Fibroblast of skin of left quadriceps (primary cell): ENCODE measurements around the gene PRKACA.
"Not testable (repeated sequence)": the region's sequence is repeated elsewhere in the genome, so short reads cannot be mapped to it uniquely, and the experiment has no call there.

Experiments
- DNase-seq, 2 experiments: peaks; one replicate each; pipeline ENCODE4 v3.0.0-alpha.2; 2013; ENCODE audit warnings: low read depth in 2 of 2

The PRKACA gene

DNA sequence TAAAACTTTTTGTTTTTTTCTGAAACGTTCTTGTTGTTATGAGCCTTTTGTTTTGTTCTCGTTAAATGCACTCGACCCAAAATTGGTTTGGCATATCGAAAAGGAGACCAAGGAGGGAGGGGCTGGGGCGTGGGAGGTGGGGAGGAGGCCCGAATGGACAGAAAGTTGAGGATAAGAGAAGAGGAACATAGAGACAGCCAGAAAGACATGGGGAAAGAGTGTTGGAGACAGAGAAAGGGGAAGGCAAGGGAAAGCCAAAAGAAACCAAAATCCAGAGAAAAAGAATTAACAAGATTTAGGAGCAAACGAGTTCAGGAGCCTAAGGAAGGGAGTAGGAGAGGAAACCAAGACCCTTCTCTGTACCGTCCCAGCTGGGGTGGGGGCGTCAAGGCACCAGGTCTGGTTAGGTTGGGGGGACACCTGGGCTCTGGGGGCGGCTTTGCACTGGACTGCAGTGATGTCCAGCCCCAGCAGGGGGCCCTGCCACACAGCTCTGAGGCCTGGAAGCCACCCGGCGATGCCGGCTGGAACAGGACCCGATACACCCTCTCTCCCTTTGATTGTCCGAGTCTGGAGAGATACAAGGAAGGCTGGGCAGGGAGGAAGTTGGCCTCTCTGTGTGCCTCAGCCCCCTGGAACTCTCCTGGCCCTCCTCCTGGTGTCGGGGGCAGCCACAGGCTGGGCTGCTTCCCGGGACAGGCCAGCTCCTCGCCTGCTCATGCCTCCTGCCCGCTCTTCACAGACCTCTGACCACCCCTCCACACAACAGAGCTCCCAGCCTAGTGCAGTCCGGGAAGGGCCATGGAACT, 30.4 kb upstream of the PRKACA start:
- peak; percentile 17 to 24 for DNase-seq

DNA sequence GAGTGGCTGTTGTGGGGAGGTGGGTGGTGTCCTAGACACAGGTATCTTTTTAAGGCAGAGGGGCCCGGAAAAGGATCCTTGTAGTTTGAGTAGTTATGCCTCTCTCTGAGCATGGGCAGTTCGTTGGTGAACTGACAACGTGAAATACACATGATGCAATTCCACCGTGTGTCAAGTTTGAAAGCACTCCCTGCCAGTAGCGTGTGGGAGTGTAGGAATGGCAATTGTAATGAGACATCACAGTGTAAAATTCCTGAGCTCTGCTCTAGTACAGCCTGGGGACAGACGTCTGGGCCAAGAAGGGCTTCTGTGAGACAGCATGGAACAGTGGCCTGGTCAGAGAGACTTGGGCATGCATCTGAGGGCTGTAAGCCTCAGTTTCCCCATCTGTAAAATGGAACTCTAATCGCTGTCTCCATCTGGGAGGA, 29.2 kb upstream of the PRKACA start:
- peak; percentile 50 to 55 for DNase-seq

DNA sequence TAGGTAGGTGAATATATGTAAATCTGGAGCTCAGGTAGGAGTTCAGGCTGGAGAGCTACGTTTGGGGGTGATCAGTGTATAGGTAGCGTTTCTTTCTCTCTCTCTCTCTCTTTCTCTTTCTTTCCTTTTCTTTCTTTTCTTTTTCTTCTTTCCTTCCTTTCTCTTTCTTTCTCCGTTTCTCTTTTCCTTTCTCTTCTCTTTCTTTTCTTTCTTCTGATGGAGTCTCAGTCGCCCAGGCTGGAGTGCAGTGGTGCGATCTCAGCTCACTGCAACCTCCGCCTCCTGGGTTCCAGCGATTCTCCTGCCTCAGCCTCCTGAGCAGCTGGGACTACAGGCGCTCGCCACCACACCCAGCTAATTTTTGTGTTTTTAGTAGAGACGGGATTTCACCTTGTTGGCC, 28.6 kb upstream of the PRKACA start:
- DNase-seq: not testable (repeated sequence)

DNA sequence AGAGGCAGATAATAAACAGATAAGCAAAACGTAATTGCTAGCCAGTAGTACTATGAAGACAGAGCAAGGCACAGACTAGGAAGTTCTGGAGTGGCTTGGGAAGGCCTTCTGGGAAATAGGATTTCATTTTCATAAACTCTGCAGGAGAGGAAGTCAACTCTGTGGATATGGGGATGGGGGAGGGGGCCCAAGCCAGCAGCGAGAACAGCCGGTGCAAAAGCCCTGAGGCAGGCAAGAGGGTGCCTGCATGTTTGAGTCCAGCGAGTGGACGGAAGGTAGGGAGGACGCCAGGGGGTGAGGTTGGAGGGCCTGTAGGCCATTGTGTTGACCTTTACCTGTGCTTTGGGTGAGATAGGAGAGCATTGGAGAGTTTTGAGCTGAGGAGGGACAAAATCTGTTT, 27.8 kb upstream of the PRKACA start:
- DNase-seq: no peak

DNA sequence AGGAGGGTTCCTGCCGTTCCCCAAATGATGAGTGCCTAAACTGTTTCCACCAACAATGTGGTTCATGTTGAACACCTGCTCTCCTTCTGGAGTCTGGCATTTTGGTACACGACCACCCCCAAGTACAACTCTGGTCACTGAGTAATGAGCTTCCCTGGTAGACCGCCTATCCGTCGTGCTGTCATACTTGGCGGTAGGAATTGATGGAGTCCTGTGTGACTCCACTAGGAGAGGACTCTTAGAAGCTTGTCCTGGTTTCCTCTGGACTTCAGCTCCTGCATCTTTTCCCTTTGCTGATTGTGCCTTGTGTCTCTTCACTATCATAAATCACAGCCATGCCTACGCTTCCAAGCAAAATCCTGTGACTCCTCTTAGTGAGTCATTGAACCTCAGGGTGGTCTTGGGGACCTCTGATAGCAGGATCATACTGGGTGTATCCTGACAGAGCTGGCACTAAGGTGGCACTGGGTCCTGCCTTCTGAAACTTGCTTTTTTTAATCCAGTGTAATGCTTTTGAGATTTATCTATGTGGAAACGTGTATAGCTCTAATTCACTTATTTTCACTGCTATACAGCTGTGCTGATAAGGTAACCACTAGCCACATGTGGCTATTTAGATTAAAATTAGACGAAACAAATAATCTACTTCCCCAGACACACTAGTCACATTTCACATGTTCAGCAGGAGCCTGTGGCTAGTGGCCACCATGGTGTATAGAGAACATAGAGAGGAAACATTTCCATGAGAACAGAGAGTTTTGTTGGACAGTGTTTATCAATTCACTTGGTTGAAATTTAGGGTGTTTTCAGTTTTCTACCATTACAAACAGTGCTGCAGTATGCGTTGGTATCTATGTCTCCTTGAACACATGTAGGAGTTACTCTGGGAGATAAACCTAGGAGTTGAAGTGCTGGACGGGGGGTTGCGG, 25.0 kb upstream of the PRKACA start:
- no peak for DNase-seq

DNA sequence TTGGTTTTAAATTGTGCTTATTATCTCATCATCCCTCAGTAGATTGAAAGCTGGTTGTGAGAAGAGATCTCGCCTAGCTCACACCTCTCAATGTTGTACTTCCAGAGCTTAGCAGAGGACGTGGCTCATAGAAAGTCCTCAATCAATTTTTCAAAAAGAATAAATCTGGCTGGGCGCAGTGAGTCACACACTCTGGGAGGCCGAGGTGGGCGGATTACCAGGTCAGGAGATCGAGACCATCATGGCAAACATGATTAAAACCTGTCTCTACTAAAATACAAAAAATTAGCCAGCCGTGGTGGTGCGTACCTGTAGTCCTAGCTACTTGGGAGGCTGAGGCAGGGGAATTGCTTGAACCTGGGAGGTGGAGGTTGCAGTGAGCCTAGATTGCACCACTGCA, 23.5 kb upstream of the PRKACA start:
- DNase-seq: no peak

DNA sequence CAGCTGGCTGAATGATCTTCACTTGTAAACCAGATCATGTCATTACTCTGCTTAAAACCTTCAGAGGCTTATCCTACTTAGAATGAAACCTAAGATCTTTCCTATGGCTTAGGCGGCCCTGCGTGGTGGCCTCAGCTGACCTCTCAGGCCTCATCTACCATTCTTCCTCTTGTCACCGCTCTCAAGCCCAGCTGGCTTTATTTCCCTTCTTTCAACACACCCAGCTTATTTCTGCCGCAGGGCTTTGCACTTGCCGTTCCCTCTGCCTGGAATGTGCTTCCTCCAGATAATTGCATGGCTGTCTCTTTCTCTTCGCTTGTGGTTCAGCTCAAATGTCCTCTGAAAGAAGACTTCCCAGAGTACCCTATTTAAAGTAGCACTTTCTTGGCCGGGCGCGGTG, 22.4 kb upstream of the PRKACA start:
- no peak for DNase-seq

DNA sequence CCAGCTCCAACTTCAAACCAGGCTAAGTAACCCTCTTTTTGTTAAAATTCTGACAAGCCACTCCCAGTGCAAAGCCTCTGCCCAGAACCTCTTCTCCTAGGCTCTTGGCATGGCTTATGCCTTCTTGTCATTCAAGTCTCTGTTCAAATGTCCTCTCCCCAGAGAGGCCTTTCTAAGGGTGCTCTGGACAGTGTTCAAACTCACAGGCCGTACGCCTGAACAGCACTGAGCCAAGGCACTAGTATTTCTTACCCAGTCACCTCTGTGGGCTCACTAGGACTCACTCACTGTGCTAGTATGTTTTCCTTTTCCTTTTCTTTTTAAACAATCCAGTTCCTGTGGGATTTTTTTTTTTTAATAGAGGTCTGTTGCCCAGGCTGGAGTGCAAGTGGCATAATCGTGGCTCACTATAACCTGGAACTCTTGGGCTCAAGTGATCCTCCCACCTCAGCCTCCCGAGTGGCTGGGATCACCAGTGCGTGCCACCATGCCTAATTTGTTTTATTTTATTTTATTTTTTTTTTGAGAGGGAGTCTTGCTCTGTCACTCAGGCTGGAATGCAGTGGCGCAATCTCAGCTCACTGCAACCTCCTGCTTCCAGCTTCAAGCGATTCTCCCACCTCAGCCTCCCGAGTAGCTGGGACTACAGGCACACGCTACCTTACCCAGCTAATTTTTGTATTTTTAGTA, 21.2 kb upstream of the PRKACA start:
- no peak for DNase-seq

DNA sequence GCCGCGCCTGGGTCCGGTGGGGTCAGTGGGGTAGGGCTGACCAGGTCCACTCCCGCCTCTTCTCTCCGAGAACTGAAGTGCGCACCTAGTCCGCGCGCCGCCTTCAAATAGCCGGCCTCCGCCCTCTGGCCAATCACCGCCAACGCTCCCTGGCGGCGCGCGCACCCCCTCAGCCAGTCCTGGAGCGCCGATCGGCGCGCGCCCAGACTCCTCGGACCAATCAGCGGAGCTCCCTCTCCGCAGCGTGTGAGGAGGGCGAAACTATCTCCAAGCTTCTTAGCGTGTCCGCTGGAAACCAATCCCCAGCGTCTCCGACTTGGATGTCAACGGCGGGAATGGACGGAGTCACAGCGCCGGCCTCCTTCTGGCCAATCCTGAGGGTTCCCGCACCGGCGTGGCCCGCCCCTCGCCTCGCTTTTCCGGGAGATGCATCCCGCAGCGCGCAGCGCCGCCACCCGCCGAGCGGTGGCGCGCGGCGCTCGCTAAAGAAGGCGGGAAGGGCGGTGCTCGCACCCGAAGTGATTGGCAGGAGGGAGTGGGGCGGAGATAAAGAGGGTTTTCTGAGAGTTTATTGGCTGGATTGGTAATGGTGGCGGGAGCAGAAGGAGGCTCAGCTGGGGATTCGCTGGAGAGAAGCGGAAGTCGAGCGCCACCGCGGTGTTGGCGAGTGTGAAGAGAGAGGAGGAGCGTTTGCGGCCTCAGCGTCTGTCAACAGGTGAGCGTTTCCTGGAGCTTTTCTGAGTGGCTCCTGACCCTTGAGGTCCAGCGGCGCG, 19.1 kb upstream of the PRKACA start, which contains the start of gene ASF1B:
Gene ASF1B, minus strand, starts transcription at position 81 of the 773 bp plus-strand sequence. CDS start 133 bp downstream, outside the sequence.
- peak; percentile 100 for DNase-seq

DNA sequence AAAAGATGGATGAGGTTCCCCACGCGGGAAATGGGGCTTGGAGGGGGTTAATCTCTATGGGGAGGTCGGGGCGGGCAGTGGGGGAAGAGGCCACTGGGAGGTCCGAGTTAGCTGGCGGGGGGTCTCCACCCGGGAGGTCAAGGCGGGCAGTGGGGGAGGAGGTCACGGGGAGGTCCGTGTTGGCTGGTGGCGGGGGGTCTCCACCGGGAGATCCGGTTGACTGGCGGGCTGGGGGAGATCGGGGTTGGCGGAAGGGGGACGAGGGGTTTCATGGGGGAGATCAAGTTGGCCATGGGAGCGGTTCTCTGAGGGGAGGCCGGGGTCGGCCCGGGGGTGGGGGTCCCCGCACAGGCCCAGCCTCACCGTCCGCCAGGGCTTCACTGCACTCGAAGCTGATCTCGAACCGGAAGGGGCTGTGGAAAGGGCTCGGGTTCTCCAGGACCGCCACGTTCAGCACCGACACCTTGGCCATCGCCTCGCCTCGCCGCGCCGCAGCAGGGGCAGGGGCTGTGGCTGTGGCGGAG, 18.5 kb upstream of the PRKACA start:
- DNase-seq: no peak

DNA sequence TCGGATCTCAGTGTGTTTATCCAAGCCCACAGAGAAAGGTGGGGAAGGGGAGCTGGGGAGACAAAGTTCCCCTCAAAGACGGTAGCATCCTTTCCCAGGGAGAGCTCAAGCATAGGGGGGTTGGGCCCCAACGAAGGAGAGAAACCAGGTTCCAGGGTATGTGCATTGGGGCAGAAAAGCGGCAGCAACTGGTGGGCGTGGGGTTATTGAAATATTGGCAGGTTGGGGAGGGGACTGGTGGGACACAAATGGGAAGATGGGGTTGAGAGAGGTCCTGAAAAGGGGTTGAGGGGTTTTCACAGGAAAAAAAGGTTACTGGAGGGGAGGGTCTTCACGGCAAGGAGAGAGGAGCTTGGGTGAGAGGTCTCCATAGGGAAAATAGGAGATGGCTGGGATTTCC, 17.8 kb upstream of the PRKACA start:
- no peak for DNase-seq

DNA sequence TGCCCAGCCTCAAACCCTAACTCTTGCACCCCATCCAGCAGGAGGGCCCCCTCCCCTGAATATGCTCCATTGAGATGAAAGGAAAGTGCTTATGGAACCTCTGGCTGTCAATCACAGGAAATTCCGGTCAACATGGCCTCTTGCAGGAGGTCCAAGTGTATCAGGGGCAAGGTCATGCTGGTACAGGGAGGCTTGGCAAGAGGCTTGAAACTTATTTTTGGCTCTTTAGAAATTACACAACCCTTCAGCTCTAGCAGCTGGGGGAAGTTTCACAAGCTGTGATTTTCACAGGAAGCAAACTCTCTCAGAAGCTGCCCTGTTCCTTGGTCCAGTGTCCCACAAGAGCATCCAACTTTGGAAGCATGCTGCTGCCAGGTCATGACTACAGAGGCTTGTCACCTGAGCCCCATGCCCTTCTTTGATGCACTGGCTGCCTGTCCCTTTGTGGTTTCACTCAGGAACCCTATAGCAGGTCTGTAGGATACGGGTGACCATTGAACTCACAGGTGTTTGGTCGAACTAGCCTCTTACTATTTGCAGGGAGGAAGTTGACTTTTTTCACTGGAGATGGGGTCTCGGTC, 10.5 kb upstream of the PRKACA start:
- DNase-seq: no peak

DNA sequence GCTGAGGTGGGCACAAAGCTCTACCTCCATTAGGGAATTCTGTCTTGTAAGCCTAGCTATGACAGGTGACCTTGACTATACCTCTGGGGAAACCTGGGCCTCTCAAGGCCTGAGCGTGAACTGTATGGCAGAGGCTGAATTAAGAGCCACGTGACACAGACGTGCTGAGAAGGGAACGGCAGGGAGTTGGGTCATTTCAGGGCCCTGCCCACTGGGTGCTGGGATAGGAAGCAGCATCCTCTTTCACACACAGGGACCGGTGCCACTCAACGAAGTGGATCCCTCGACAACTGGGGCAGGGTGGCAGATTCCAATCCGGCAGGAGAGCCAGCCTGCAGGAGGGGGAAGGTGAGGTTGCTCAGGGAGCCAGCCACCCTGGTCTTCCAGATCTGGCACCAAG, 9.6 kb upstream of the PRKACA start:
- no peak for DNase-seq

DNA sequence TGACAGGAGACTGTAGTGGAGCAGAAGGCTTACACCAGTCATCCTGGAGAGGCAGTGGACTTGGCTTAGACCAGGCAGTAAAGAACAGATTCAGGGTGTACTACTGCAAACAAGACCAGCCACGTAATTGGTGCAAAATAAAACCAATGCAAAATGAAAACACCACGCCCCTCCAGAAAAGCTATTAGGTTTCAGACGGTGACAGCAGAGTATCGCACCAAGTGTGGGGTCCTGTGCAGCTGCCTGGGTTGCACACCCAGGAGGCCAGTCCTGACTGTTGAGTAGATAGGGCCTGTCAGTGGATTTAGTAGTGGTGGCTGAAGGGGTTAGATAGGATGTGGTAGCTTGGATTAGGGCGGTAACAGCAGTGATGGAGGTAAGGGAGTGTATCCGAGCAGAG, 5.4 kb upstream of the PRKACA start:
- no peak for DNase-seq

DNA sequence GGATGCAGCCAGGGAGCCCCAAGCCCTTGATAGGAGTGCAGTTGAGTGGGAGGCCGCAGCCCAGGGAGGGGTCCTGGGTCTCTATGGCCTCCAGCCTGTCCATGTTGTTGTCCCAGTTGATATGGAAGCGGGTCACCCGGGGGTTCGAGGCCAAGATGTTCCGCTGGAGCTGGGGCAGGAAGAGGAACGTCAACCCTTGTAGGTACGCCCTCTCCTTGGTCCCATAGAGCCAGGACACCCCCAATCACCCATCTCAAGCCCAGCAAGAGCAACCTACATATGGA, 2.9 kb upstream of the PRKACA start:
- DNase-seq: no peak

DNA sequence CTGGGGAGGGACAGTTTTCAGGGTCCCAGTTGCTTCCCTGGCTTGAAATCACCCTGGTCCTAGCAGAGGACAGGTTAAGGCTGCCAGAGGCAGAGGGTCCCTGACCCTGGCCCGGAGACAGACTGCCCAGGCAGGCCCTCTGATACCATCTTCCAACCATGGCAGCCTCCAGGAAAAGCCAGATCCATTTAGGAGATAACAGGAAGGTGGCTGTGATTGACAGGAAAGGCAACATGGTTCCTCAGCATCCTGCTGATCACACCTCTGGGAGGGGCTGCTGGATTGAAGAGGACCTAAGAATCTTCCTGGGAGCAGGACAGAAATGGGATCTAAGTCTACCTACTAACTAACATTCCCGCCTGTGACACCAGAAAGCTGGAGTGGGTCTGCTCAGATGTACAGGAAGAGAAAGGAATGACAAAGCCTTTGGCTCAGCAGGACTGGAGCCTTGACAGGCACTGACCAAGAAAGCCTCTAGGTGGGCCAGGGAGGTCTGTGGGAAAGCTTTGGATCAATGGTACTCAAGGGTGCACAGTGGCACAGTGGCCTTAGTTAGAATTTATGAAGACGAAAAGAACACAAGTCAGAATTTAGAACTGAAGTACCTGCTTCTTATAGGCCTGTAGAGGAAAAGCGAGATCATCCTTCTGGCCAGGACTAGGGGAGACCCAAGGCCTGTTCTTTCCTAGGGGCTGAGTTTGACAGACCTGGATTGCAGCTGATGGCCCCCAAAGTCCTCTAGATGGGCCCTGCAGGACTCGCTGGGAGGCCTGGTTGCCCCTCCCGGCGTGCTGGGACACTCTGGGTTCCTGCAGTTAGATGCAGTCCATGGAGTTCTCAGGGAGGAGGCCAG, 2.3 kb upstream of the PRKACA start:
- DNase-seq: no peak

DNA sequence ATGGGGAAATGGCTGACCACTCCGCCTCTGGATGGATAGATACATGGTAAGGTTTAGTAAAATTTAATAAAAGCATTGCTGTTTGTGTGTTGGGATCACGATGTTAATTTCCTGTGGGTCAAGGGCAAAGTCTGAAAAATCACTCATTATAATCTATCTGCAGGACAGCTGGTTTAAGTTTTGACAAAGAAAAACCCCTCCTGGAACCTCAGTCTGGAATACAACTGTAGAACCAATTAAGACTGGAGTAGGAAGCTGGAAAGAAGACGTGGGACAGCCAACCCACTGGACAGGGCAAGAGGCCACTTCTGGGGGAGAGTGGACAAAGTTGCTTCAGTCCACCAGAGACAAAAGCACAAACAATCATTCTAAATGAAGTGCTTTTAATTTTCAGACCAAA, 1.6 kb upstream of the PRKACA start:
- no peak for DNase-seq

DNA sequence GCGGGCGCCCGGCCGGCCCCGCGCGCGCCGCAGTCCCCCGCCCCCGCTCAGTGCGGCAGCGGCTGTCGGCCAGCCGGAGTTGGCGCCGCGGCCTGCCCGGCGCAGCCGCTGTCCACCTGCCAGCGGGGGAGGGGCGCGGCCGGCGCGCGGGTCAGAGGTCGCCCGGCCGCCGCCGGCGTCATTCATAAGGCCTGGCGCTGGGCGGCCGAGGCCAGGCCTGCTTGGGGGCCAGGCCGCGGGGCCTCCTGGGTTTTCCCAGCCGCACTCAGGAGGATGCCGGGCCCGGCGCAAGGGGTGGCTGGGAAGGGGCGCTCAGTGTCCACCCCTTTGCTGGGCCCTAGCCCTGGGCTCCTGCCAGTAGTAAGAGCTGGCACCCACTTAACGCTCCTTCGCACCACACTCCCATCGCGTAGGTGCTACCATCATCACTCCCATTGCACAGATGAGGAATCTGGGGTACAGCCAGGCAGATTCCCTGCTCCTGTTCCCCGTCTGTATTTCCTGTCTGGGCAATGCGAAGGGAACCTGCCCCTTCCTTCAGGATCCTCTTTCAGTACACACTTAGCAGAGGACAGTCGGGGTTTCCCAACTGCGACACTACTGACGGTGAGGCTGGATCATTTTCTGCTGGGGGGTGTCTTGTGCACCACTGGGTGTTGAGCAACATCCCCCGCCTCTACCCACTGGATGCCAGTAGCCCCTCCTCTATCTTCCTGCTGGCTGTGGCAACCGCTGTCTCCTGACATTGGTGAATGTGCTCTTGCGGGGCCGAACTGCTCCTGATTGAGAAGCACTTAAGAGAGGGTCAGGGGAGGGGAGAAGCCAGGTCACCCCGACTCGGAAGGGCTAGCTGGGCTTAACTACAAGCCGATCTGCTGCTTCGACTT, 846 bp upstream of the PRKACA start:
- DNase-seq: peak; percentile 12 to 14
